SK-N-SH (cell line): Measurements from ENCODE around the gene PAM16.

ENCODE experiments used
- CTCF ChIP-seq: fragments of 200-600 bp; sonication (generic); IDR thresholded peaks from 2 replicates; pipeline ENCODE4 v1.6.1; 2017; ENCODE audit warnings: antibody characterized with exemption, mild to moderate bottlenecking, moderate library complexity
- EP300 ChIP-seq, 2 experiments: IDR thresholded peaks; 2 replicates each; pipeline versions ENCODE4 v1.4.0 to v1.6.1; 2012; ENCODE audit warnings: borderline replicate concordance in 1 of 2, low read depth in 1 of 2, low read length in 1 of 2
- FOXJ3 ChIP-seq: sonication (generic); formaldehyde crosslinking; IDR thresholded peaks from 2 replicates; pipeline ENCODE4 v1.5.1; 2020; ENCODE audit warnings: mild to moderate bottlenecking, missing genetic modification reagents
- GABPA ChIP-seq: IDR thresholded peaks from 2 replicates; pipeline ENCODE4 v1.4.0; 2012; ENCODE audit warnings: low read depth, mild to moderate bottlenecking
- GATA2 ChIP-seq: sonication (generic); formaldehyde crosslinking; IDR thresholded peaks from 2 replicates; pipeline ENCODE4 v1.5.0; 2020; ENCODE audit warnings: mild to moderate bottlenecking, missing genetic modification reagents
- IRF3 ChIP-seq: fragments of 150-350 bp; IDR thresholded peaks from 2 replicates; pipeline ENCODE4 v1.6.1; 2016; ENCODE audit warnings: mild to moderate bottlenecking, low read depth, low read length
- MAX ChIP-seq: IDR thresholded peaks from 2 replicates; pipeline ENCODE4 v1.4.0; 2012; ENCODE audit warnings: low read depth
- MXI1 ChIP-seq: IDR thresholded peaks from 2 replicates; pipeline ENCODE4 v1.6.1; 2012; ENCODE audit warnings: mild to moderate bottlenecking, low read depth, low read length, improper control_type of control experiment
- POLR2AphosphoS5 ChIP-seq: IDR thresholded peaks from 2 replicates; pipeline ENCODE4 v1.6.1; 2012; ENCODE audit warnings: low read depth, low read length
- RAD21 ChIP-seq: IDR thresholded peaks from 2 replicates; pipeline ENCODE4 v1.6.1; 2012; ENCODE audit warnings: mild to moderate bottlenecking, low read length
- SMC3 ChIP-seq: IDR thresholded peaks from 2 replicates; pipeline ENCODE4 v1.6.1; 2012; ENCODE audit warnings: low read depth, low read length, improper control_type of control experiment
- TCF12 ChIP-seq: IDR thresholded peaks from 2 replicates; pipeline ENCODE4 v1.4.0; 2012

GRCh38 chr16:4392382-4393239 is 41.5 kb upstream of the PAM16 start:
- no peak; the same call in 1 of the 2 replicates for TF ChIP-seq GABPA
- peak; percentile 22; the same call in 1 of the 2 replicates for TF ChIP-seq GATA2 (CRISPR knock-in tag)
- TF ChIP-seq CTCF, result no peak
- no peak for TF ChIP-seq SMC3
- peak; percentile 82 for TF ChIP-seq POLR2AphosphoS5
- peak; percentile 90 for TF ChIP-seq FOXJ3 (CRISPR knock-in tag)
- TF ChIP-seq MAX, result peak; percentile 76; the same call in 1 of the 2 replicates
- no peak for TF ChIP-seq IRF3
- TF ChIP-seq EP300 (IDR thresholded peaks at IDR 0.05; ENCODE audit: borderline replicate concordance in 1 of 2, low read depth in 1 of 2, low read length in 1 of 2), result peak; percentile 83 to 91
- no peak for TF ChIP-seq RAD21
- TF ChIP-seq TCF12, result peak; percentile 99
- no peak; the same call in 1 of the 2 replicates for TF ChIP-seq MXI1
